HepG2 (cell line): Measurements from ENCODE around the gene PSMB9. TPM values are rescaled to one million over a fixed set of nuclear protein-coding genes. Genes with fewer than 3 reads are reported as not detected.

ENCODE experiments used
- ATF5 ChIP-seq: sonication (generic); formaldehyde crosslinking; IDR thresholded peaks from 2 replicates; pipeline ENCODE4 v1.4.0; 2020; ENCODE audit warnings: mild to moderate bottlenecking, low read depth, missing genetic modification reagents
- ATRX ChIP-seq: sonication (generic); formaldehyde crosslinking; IDR thresholded peaks from 2 replicates; pipeline ENCODE4 v1.4.0; 2020; ENCODE audit warnings: missing genetic modification reagents, borderline replicate concordance
- BRCA1 ChIP-seq: sonication (generic); formaldehyde crosslinking; IDR thresholded peaks from 2 replicates; pipeline ENCODE4 v1.4.0; 2020; ENCODE audit warnings: missing genetic modification reagents
- BRD4 ChIP-seq: sonication (generic); formaldehyde crosslinking; IDR thresholded peaks from 2 replicates; pipeline ENCODE4 v1.4.0; 2020; ENCODE audit warnings: missing genetic modification reagents
- E2F2 ChIP-seq: sonication (generic); formaldehyde crosslinking; IDR thresholded peaks from 2 replicates; pipeline ENCODE4 v1.4.0; 2020; ENCODE audit warnings: missing genetic modification reagents, borderline replicate concordance
- EHMT2 ChIP-seq: fragments of 200-600 bp; sonication (generic); IDR thresholded peaks from 2 replicates; pipeline ENCODE4 v1.7.0; 2017; ENCODE audit warnings: antibody characterized with exemption, low read depth, low read length, borderline replicate concordance
- HMG20B ChIP-seq: conservative IDR thresholded peaks from 2 replicates; pipeline ENCODE4 v1.6.1; 2016; ENCODE audit warnings: missing genetic modification reagents, missing compliant biosample characterization
- JARID2 ChIP-seq: sonication (generic); formaldehyde crosslinking; IDR thresholded peaks from 2 replicates; pipeline ENCODE4 v1.8.1; 2023; ENCODE audit warnings: missing genetic modification reagents, inconsistent platforms; ENCODE audit not compliant: insufficient replicate concordance
- MBNL3 ChIP-seq: fragments of 250-450 bp; sonication (Bioruptor Pico); conservative IDR thresholded peaks from 2 replicates; pipeline ENCODE4 v1.8.0; 2022; ENCODE audit warnings: mild to moderate bottlenecking, inconsistent platforms
- NRL ChIP-seq: sonication (generic); formaldehyde crosslinking; IDR thresholded peaks from 2 replicates; pipeline ENCODE4 v1.5.0; 2020; ENCODE audit warnings: missing genetic modification reagents, mild to moderate bottlenecking, moderate library complexity, borderline replicate concordance
- PHF20 ChIP-seq: sonication (generic); formaldehyde crosslinking; IDR thresholded peaks from 2 replicates; pipeline ENCODE4 v1.5.0; 2020; ENCODE audit warnings: mild to moderate bottlenecking, missing genetic modification reagents
- POGZ ChIP-seq: sonication (generic); formaldehyde crosslinking; IDR thresholded peaks from 2 replicates; pipeline ENCODE4 v1.4.0; 2020; ENCODE audit warnings: mild to moderate bottlenecking, missing genetic modification reagents
- POLR2A ChIP-seq, 2 experiments: IDR thresholded peaks; 2 replicates each; pipeline ENCODE4 v1.6.1; 2011; ENCODE audit warnings: low read depth in 2 of 2, low read length in 2 of 2, mild to moderate bottlenecking in 1 of 2, moderate library complexity in 1 of 2; ENCODE audit not compliant: insufficient read depth in 1 of 2
- SNRNP70 ChIP-seq: fragments of 200-400 bp; formaldehyde crosslinking; IDR thresholded peaks from 2 replicates; pipeline ENCODE4 v1.6.1; 2017; ENCODE audit warnings: mild to moderate bottlenecking, low read depth, low read length, moderate library complexity
- SRSF4 ChIP-seq: fragments of 200-400 bp; formaldehyde crosslinking; IDR thresholded peaks from one replicate; pipeline ENCODE4 v1.6.1; 2018; ENCODE audit warnings: mild to moderate bottlenecking, low read depth, low read length, moderate library complexity; ENCODE audit not compliant: poor library complexity, severe bottlenecking
- ZBTB46 ChIP-seq: sonication (generic); formaldehyde crosslinking; IDR thresholded peaks from 2 replicates; pipeline ENCODE4 v1.4.0; 2020; ENCODE audit warnings: mild to moderate bottlenecking, missing genetic modification reagents, borderline replicate concordance
- ZNF792 ChIP-seq: IDR thresholded peaks from 2 replicates; pipeline ENCODE4 v1.6.1; 2016
- ZSCAN9 ChIP-seq: IDR thresholded peaks from 2 replicates; pipeline ENCODE4 v1.6.1; 2016; ENCODE audit warnings: borderline replicate concordance
- polyA plus RNA-seq, 8 experiments: library from polyadenylated mRNA; depleted of rRNA in 3 of 8; stranded (reverse) in 7 of 8; unstranded in 1 of 8; fragments of >200 nt; fragmentation: Illumina TruSeq in 4 of 8; extraction: Trizol in 4 of 8; gene quantifications; 2 replicates each; pipeline versions ENCODE4 v1.2.1 to v1.2.3, GENCODE V29; 2011 to 2016; ENCODE audit warnings: low read depth in 4 of 8, missing spikeins in 1 of 8, mixed read lengths in 1 of 8; ENCODE audit not compliant: insufficient read depth in 1 of 8
- total RNA-seq, 5 experiments: library from RNA; depleted of rRNA; stranded (reverse); fragments of >200 nt; fragmentation: Illumina TruSeq; extraction: Trizol; gene quantifications; 2 replicates each; pipeline ENCODE4 v1.2.3, GENCODE V29; 2016; ENCODE audit warnings: low read depth in 1 of 5
- TF ChIP-seq, protein P1 (sequence below): sonication (generic); formaldehyde crosslinking; IDR thresholded peaks from 2 replicates; pipeline ENCODE4 v1.5.1; 2020; ENCODE audit warnings: mild to moderate bottlenecking, missing genetic modification reagents, moderate library complexity
- TF ChIP-seq, protein P2 (sequence below): IDR thresholded peaks from 2 replicates; pipeline ENCODE4 v1.6.1; 2018; ENCODE audit warnings: missing genetic modification reagents, mild to moderate bottlenecking, missing compliant biosample characterization

Gene PSMB9
- total and polyA plus RNA-seq, 2 of the 13 experiments (the other 11 are each of a cell fraction or from before 2014, with no cell fraction given) = 15.6 to 16.0 TPM

- no peak for TF ChIP-seq ZBTB46 (CRISPR knock-in tag)
- TF ChIP-seq NRL (CRISPR knock-in tag) = peak; percentile 88
- TF ChIP-seq SNRNP70 = no peak
- peak; percentile 79; the same call in 1 of the 2 replicates for TF ChIP-seq POGZ (CRISPR knock-in tag)
- peak; percentile 64; the same call in 1 of the 2 replicates for TF ChIP-seq BRD4 (CRISPR knock-in tag)
- TF ChIP-seq ZNF792 = 0 out of 2 replicates have a peak, but pooled peaks have one; percentile 17
- TF ChIP-seq, protein P1, sequence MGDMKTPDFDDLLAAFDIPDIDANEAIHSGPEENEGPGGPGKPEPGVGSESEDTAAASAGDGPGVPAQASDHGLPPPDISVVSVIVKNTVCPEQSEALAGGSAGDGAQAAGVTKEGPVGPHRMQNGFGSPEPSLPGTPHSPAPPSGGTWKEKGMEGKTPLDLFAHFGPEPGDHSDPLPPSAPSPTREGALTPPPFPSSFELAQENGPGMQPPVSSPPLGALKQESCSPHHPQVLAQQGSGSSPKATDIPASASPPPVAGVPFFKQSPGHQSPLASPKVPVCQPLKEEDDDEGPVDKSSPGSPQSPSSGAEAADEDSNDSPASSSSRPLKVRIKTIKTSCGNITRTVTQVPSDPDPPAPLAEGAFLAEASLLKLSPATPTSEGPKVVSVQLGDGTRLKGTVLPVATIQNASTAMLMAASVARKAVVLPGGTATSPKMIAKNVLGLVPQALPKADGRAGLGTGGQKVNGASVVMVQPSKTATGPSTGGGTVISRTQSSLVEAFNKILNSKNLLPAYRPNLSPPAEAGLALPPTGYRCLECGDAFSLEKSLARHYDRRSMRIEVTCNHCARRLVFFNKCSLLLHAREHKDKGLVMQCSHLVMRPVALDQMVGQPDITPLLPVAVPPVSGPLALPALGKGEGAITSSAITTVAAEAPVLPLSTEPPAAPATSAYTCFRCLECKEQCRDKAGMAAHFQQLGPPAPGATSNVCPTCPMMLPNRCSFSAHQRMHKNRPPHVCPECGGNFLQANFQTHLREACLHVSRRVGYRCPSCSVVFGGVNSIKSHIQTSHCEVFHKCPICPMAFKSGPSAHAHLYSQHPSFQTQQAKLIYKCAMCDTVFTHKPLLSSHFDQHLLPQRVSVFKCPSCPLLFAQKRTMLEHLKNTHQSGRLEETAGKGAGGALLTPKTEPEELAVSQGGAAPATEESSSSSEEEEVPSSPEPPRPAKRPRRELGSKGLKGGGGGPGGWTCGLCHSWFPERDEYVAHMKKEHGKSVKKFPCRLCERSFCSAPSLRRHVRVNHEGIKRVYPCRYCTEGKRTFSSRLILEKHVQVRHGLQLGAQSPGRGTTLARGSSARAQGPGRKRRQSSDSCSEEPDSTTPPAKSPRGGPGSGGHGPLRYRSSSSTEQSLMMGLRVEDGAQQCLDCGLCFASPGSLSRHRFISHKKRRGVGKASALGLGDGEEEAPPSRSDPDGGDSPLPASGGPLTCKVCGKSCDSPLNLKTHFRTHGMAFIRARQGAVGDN = peak; percentile 77
- peak; percentile 60 to 73 for TF ChIP-seq POLR2A (IDR thresholded peaks at IDR 0.05; ENCODE audit: insufficient read depth in 1 of 2, low read depth in 2 of 2, low read length in 2 of 2)
- no peak for TF ChIP-seq EHMT2
- peak; percentile 68; the same call in 1 of the 2 replicates for TF ChIP-seq HMG20B (CRISPR knock-in tag)
- no peak for TF ChIP-seq E2F2
- TF ChIP-seq ZSCAN9 = peak; percentile 23
- no peak for TF ChIP-seq SRSF4
- TF ChIP-seq, protein P2, sequence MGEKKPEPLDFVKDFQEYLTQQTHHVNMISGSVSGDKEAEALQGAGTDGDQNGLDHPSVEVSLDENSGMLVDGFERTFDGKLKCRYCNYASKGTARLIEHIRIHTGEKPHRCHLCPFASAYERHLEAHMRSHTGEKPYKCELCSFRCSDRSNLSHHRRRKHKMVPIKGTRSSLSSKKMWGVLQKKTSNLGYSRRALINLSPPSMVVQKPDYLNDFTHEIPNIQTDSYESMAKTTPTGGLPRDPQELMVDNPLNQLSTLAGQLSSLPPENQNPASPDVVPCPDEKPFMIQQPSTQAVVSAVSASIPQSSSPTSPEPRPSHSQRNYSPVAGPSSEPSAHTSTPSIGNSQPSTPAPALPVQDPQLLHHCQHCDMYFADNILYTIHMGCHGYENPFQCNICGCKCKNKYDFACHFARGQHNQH (CRISPR knock-in tag) = peak; percentile 82
- no peak for TF ChIP-seq ATRX (CRISPR knock-in tag)
- TF ChIP-seq BRCA1 = peak; percentile 89
- peak; percentile 61; the same call in 1 of the 2 replicates for TF ChIP-seq PHF20 (CRISPR knock-in tag)
- peak; percentile 47 for TF ChIP-seq JARID2 (CRISPR knock-in tag)
- no peak for TF ChIP-seq MBNL3 (CRISPR knock-in tag)
- no peak for TF ChIP-seq ATF5 (CRISPR knock-in tag)
Measured at GRCh38 chr6:32838114-32838958, 15.7 kb upstream of the PSMB9 start, which contains the start of gene TAP2 (continued).
